Right renal pelvis (tissue), 4 donors: ENCODE data around the gene GMDS. TPM values are rescaled to one million over a fixed set of nuclear protein-coding genes. Genes with fewer than 3 reads are reported as not detected.

Experiments used
- DNase-seq, 4 donors: peaks; one replicate each; pipeline ENCODE4 v3.0.0-alpha.2; 2013; ENCODE audit warnings: low read depth in 4 of 4, low spot score in 3 of 4, missing footprints in 1 of 4
- polyA plus RNA-seq, 4 donors: library from polyadenylated mRNA; unstranded; fragments of 120-200 nt; gene quantifications; one replicate each; pipeline ENCODE4 v1.2.1, GENCODE V29; 2013; ENCODE audit not compliant: insufficient read length in 4 of 4

GMDS gene
- polyA plus RNA-seq, 4 donors: 67.7 to 86.0 (median 77.9) TPM

GRCh38 chr6:2242311-2242710, 3.1 kb downstream of the GMDS start:
- no peak for DNase-seq

GRCh38 chr6:2240961-2241360, 4.4 kb downstream of the GMDS start:
- DNase-seq: no peak

GRCh38 chr6:2237001-2237400, 8.4 kb downstream of the GMDS start:
- no peak for DNase-seq

GRCh38 chr6:2235777-2236495, 9.5 kb downstream of the GMDS start:
- no peak for DNase-seq

GRCh38 chr6:2232445-2232844, 13.0 kb downstream of the GMDS start:
- no peak for DNase-seq

GRCh38 chr6:2231438-2231837, 14.0 kb downstream of the GMDS start:
- DNase-seq: no peak

- no peak for DNase-seq
These were observed 14.6 kb downstream of the GMDS start for GRCh38 chr6:2230659-2231277.

GRCh38 chr6:2229742-2230141, 15.7 kb downstream of the GMDS start:
- no peak for DNase-seq

- no peak for DNase-seq
These were observed 16.4 kb downstream of the GMDS start for GRCh38 chr6:2229039-2229438.

- DNase-seq: no peak
These were observed 17.0 kb downstream of the GMDS start for GRCh38 chr6:2228392-2228791.

- DNase-seq: no peak
These were observed 18.6 kb downstream of the GMDS start for GRCh38 chr6:2226775-2227174.

GRCh38 chr6:2225422-2226392, 19.7 kb downstream of the GMDS start:
- DNase-seq: no peak

- no peak for DNase-seq
These were observed 20.5 kb downstream of the GMDS start for GRCh38 chr6:2224847-2225382.

GRCh38 chr6:2222275-2222842, 23.0 kb downstream of the GMDS start:
- DNase-seq: no peak

- DNase-seq: no peak
These were observed 23.6 kb downstream of the GMDS start for GRCh38 chr6:2221726-2222274.

- DNase-seq: no peak
These were observed 25.3 kb downstream of the GMDS start for GRCh38 chr6:2220154-2220553.

- DNase-seq: no peak
These were observed 26.5 kb downstream of the GMDS start for GRCh38 chr6:2218866-2219265.

- DNase-seq: no peak
These were observed 28.5 kb downstream of the GMDS start for GRCh38 chr6:2216794-2217383.

- no peak for DNase-seq
These were observed 30.1 kb downstream of the GMDS start for GRCh38 chr6:2215342-2215741.

- DNase-seq: peak in 1 of 4 donors; percentile 18
These were observed 32.3 kb downstream of the GMDS start for GRCh38 chr6:2213086-2213485.
